PC-3 (cell line): ENCODE measurements around the gene MRPS30. TPM values are rescaled to one million over a fixed set of nuclear protein-coding genes. Genes with fewer than 3 reads are reported as not detected.
"Not testable (repeated sequence)": the region's sequence is repeated elsewhere in the genome, so short reads cannot be mapped to it uniquely, and the experiment has no call there.

ENCODE experiments used
- ATAC-seq: fragments of 200-7000 bp; cut with Tn5 transposase; 2 replicates; pipeline ENCODE4 v1.9.1; 2020; ENCODE audit warnings: mild to moderate bottlenecking, moderate library complexity
- BruUV-seq: library from RNA; stranded (reverse); fragments of 400-500 nt; replicated peaks from 2 replicates; lab custom pipeline; 2021; lab: Mats Ljungman, UMichigan
- CTCF ChIA-PET: fragments of 300-600 bp; sonication (Branson Sonifier 250); formaldehyde crosslinking; loops from one replicate; lab custom pipeline; 2022; ENCODE audit warnings: antibody characterized with exemption; lab: Charles Lee
- POLR2A ChIA-PET: fragments of 300-600 bp; sonication (Branson Sonifier 250); formaldehyde crosslinking; loops from one replicate; lab custom pipeline; 2022; ENCODE audit warnings: antibody characterized with exemption; ENCODE audit not compliant: unreplicated experiment; lab: Charles Lee
- DNase-seq: peaks from one replicate; pipeline ENCODE4 v3.0.0-alpha.2; 2015
- H2AFZ ChIP-seq: fragments of 300-600 bp; sonication (generic); 2 replicates; pipeline ENCODE4 v1.6.0; 2016; ENCODE audit warnings: antibody characterized with exemption, low read length
- H3F3A ChIP-seq: fragments of 300-600 bp; sonication (generic); one replicate; pipeline ENCODE4 v1.6.0; 2017; ENCODE audit warnings: antibody characterized with exemption, low read length, control low read depth, mild to moderate bottlenecking; ENCODE audit not compliant: unreplicated experiment
- H3K27ac ChIP-seq: fragments of 300-600 bp; sonication (generic); 2 replicates; pipeline ENCODE4 v1.5.1; 2016; ENCODE audit warnings: mild to moderate bottlenecking, low read length
- H3K27me3 ChIP-seq: fragments of 300-600 bp; sonication (generic); 2 replicates; pipeline ENCODE4 v1.6.1; 2016; ENCODE audit warnings: low read length, mixed read lengths
- H3K36me3 ChIP-seq: fragments of 300-600 bp; sonication (generic); 2 replicates; pipeline ENCODE4 v1.6.1; 2016; ENCODE audit warnings: low read depth, mixed run types, low read length, mixed read lengths
- H3K4me1 ChIP-seq: fragments of 300-600 bp; sonication (generic); 2 replicates; pipeline ENCODE4 v1.5.1; 2016; ENCODE audit warnings: low read length; ENCODE audit not compliant: insufficient read depth
- H3K4me2 ChIP-seq: fragments of 300-600 bp; sonication (generic); 2 replicates; pipeline ENCODE4 v1.6.0; 2016; ENCODE audit warnings: low read length
- H3K4me3 ChIP-seq: fragments of 300-600 bp; sonication (generic); 2 replicates; pipeline ENCODE4 v1.5.1; 2016; ENCODE audit warnings: mild to moderate bottlenecking, low read length, mixed read lengths
- H3K79me2 ChIP-seq: fragments of 300-600 bp; sonication (generic); 2 replicates; pipeline ENCODE4 v1.6.1; 2017; ENCODE audit warnings: low read length, mixed read lengths
- H3K9ac ChIP-seq: fragments of 300-600 bp; sonication (generic); 2 replicates; pipeline ENCODE4 v1.6.0; 2016; ENCODE audit warnings: mild to moderate bottlenecking, low read length
- H3K9me2 ChIP-seq: fragments of 300-600 bp; sonication (generic); replicated peaks from 2 replicates; pipeline ENCODE4 v1.6.1; 2016; ENCODE audit warnings: mixed run types, low read length, mixed read lengths
- H3K9me3 ChIP-seq: fragments of 300-600 bp; sonication (generic); 2 replicates; pipeline ENCODE4 v1.6.1; 2016; ENCODE audit warnings: low read length, mixed read lengths
- H4K20me1 ChIP-seq: fragments of 300-600 bp; sonication (generic); 2 replicates; pipeline ENCODE4 v1.6.1; 2016; ENCODE audit warnings: low read length, mixed read lengths
- EZH2 ChIP-seq: fragments of 300-600 bp; sonication (generic); IDR thresholded peaks from one replicate; pipeline ENCODE4 v1.6.1; 2017; ENCODE audit warnings: antibody characterized with exemption, mild to moderate bottlenecking, low read length; ENCODE audit not compliant: unreplicated experiment
- EZH2phosphoT487 ChIP-seq: fragments of 300-600 bp; sonication (generic); IDR thresholded peaks from 2 replicates; pipeline ENCODE4 v1.6.1; 2018; ENCODE audit warnings: mild to moderate bottlenecking, antibody characterized with exemption, low read length, borderline replicate concordance
- intact Hi-C: fragments of 100-400 bp; cut with micrococcal nuclease; formaldehyde crosslinking; loops from 2 replicates; pipeline ENCODE4 v1.9.0; 2023
- total RNA-seq: library from RNA; depleted of rRNA; stranded (reverse); fragments of >200 nt; gene quantifications from 2 replicates; pipeline ENCODE4 v1.2.3, GENCODE V29; 2014
- TF ChIP-seq, protein P1 (sequence below): fragments of 300-600 bp; sonication (generic); conservative IDR thresholded peaks from 2 replicates; pipeline ENCODE4 v1.5.1; 2017; ENCODE audit warnings: antibody characterized with exemption, low read depth, mild to moderate bottlenecking, low read length

The MRPS30 gene
- total RNA-seq, 1 experiment from 2014 or later, result 149 TPM

DNA sequence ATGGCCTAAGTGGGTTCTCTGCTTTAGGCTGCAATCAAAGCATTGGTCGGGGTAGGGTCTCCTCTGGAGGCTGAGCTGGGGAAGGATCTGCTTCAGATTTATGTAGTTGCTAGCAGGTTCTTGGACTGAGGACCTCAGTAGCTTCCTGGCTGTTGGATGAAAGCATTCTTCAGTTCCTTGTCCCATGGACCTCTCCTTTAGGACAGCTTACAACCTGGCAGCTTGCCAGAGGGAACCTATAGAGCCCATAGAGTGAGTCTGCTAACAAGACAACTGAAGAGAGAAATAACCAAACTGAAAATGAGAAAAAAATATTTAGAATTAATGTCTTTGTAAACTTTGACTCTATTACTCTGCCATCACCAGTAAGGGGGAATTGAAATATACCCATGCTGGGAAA, 12.4 kb downstream of the MRPS30 start:
- TF ChIP-seq, protein P1, sequence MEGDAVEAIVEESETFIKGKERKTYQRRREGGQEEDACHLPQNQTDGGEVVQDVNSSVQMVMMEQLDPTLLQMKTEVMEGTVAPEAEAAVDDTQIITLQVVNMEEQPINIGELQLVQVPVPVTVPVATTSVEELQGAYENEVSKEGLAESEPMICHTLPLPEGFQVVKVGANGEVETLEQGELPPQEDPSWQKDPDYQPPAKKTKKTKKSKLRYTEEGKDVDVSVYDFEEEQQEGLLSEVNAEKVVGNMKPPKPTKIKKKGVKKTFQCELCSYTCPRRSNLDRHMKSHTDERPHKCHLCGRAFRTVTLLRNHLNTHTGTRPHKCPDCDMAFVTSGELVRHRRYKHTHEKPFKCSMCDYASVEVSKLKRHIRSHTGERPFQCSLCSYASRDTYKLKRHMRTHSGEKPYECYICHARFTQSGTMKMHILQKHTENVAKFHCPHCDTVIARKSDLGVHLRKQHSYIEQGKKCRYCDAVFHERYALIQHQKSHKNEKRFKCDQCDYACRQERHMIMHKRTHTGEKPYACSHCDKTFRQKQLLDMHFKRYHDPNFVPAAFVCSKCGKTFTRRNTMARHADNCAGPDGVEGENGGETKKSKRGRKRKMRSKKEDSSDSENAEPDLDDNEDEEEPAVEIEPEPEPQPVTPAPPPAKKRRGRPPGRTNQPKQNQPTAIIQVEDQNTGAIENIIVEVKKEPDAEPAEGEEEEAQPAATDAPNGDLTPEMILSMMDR, result no peak
- TF ChIP-seq EZH2 (no peak), EZH2phosphoT487 (no peak)
- Histone ChIP-seq H3K27ac (no peak overlapping the region), H3K4me3 (no peak overlapping the region), H3K4me2 (no peak overlapping the region), H3K9ac (no peak overlapping the region), H4K20me1 (no peaks in the 10 kb centered on the region), H3K4me1 (no peaks in the 10 kb centered on the region), H3K79me2 (no peaks in the 10 kb centered on the region), H2AFZ (no peak overlapping the region), H3K9me2 (no peaks in the 10 kb centered on the region), H3K27me3 (no peaks in the 10 kb centered on the region), H3K36me3 (peaks cover 48% of the 10 kb centered on the region), H3K9me3 (no peaks in the 10 kb centered on the region), H3F3A (no peaks in the 10 kb centered on the region)
- ChIA-PET CTCF (no interaction called here), POLR2A (no interaction called here)
- ATAC-seq, result no peak
- intact Hi-C loops, result no loop called here
- DNase-seq, result no peak
- no TSS peak for BruUV-seq

DNA sequence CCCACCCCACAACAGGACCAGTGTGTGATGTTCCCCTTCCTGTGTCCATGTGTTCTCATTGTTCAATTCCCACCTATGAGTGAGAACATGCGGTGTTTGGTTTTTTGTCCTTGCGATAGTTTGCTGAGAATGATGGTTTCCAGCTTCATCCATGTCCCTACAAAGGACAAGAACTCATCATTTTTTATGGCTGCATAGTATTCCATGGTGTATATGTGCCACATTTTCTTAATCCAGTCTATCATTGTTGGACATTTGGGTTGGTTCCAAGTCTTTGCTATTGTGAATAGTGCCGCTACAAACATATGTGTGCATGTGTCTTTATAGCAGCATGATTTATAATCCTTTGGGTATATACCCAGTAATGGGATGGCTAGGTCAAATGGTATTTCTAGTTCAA, 15.9 kb downstream of the MRPS30 start:
- H3K79me2 ChIP-seq, H3K9ac ChIP-seq, ATAC-seq, H3K27me3 ChIP-seq, H3K27ac ChIP-seq, H3K4me1 ChIP-seq, H3K4me2 ChIP-seq, DNase-seq, CTCF ChIA-PET, H2AFZ ChIP-seq, H3K4me3 ChIP-seq, H3F3A ChIP-seq, BruUV-seq, H3K9me3 ChIP-seq, H4K20me1 ChIP-seq, intact Hi-C loops, H3K9me2 ChIP-seq, POLR2A ChIA-PET: not testable (repeated sequence)
- H3K36me3 ChIP-seq, result peaks cover 29% of the 10 kb centered on the region

DNA sequence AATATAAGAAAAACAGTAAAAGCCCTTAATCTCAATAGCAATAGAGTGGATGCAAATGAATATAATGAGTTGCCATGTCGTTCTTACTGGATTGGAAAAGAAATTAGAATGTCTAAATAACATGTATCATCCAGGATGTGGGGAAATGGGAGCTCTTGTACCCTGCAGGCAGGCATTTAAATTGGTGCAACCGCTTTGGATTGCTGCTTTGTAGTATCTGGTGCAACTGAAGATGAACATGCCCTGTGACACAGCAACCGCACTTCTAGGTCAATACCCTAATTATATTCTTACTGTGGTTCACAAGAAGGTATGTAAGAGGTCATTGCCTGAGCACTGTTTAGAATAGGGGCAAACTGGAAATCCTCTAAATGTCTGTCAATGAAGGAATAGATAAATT, 18.9 kb downstream of the MRPS30 start:
- Histone ChIP-seq H3K36me3 (peaks cover 17% of the 10 kb centered on the region), H3K27me3 (no peaks in the 10 kb centered on the region), H4K20me1 (no peaks in the 10 kb centered on the region), H3K9ac (no peak overlapping the region), H3K4me2 (no peak overlapping the region), H3K4me3 (no peak overlapping the region), H3K9me3 (no peaks in the 10 kb centered on the region), H3K79me2 (no peaks in the 10 kb centered on the region), H3K27ac (no peak overlapping the region), H3K4me1 (no peaks in the 10 kb centered on the region), H3K9me2 (no peaks in the 10 kb centered on the region), H2AFZ (no peak overlapping the region), H3F3A (no peaks in the 10 kb centered on the region)
- TF ChIP-seq, protein P1, result no peak
- TF ChIP-seq EZH2 (no peak), EZH2phosphoT487 (no peak)
- BruUV-seq, result no TSS peak
- DNase-seq (no peak), ATAC-seq (no peak)
- ChIA-PET POLR2A (no interaction called here), CTCF (no interaction called here)
- intact Hi-C loops, result no loop called here
